Stimulated activated CD4-positive, alpha-beta T cell treated with anti-CD3 and anti-CD28 coated beads, Interleukin-12 subunit alpha, Interleukin-12 subunit beta, amount 100 ng/mL, for 4 hours (primary cell): ENCODE data around the gene CALCA.

Experiments used
- DNase-seq: peaks from one replicate; pipeline ENCODE4 v3.0.0-alpha.2; 2020

CALCA gene

GRCh38 chr11:14942745-14943144 lies 29.4 kb downstream of the CALCA start:
- DNase-seq: no peak

GRCh38 chr11:14938936-14939335 lies 33.2 kb downstream of the CALCA start:
- DNase-seq: no peak

GRCh38 chr11:14934641-14935351 lies 37.4 kb downstream of the CALCA start:
- DNase-seq: no peak

GRCh38 chr11:14932447-14932846 lies 39.7 kb downstream of the CALCA start:
- DNase-seq: no peak

- no peak for DNase-seq
These were observed 41.8 kb downstream of the CALCA start for GRCh38 chr11:14930369-14930768.

- DNase-seq: no peak
These were observed 45.0 kb downstream of the CALCA start for GRCh38 chr11:14927146-14927545.

- no peak for DNase-seq
These were observed 47.8 kb downstream of the CALCA start for GRCh38 chr11:14924318-14924717.
